CD4-positive, alpha-beta T cell treated with Interleukin-6 for 4 hours (primary cell): ENCODE data around the gene MACROD2.

Experiments
- DNase-seq: peaks from one replicate; pipeline ENCODE4 v3.0.0-alpha.2; 2020; ENCODE audit warnings: mixed read lengths

MACROD2 gene

GRCh38 chr20:14284443-14284842, 289.1 kb downstream of the MACROD2 start:
- no peak for DNase-seq

DNA sequence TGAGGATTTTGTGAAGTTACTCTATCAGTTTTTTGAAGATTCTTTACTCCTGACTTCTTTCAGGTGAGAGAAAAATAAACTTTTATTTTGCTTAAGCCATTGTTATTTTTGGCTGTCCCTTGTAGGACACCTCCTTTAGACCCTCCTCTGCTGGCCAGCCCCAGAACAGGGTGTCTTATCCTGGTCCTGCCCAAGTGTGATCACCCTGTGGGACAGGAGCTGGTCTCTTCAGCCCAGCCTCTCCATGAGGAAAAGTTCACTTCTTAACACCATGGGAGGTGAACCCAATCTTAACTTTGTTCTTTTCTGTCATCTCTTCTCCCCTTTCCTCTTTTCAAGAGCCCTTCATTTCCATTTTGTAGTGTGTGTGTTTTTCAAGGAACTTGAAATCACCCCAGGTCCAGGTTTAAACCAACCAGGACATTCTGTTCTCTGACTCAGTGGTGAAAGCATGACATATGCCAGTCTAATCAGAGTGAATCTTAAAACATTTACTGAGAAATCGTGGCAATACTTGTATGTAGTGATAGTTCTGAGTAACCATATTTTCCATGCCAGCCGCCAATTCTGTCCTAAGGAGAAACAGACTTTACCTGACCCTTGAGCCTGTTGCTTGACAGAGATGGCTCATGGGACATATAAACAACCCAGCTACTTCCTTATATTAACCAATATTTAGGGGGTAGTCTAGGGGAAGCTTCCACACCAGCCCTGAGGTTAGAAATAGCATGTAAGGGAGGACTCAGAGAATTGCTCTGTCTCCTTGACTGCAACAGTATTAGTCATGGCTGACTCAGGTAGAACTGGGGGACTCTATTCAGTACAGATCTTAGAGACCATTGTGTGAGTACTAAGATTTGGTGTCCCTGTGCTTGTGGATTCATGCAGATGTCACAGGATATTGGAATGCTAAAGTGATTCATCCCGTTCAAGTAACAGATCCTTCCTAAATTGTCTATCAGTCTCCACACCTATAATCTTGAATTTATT, 293.3 kb downstream of the MACROD2 start:
- no peak for DNase-seq

DNA sequence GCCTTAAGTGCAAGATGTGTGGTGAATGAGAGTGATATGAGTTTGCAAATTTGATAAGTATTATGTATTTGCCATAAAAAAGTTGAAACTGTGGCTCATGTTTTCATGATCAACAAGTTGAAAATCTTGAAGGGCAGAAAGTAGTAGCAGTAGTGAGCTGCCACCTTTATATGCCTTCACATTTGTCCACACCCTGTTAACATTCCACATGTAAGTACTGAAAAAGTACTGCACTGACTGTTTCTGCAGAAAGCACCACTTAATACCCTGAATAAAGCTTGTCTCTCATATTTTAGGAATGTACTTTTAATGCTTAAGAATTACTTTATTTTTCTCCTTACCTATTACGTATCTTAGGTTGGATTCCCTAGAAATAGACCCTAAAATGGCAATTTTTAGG, 296.2 kb downstream of the MACROD2 start:
- no peak for DNase-seq

DNA sequence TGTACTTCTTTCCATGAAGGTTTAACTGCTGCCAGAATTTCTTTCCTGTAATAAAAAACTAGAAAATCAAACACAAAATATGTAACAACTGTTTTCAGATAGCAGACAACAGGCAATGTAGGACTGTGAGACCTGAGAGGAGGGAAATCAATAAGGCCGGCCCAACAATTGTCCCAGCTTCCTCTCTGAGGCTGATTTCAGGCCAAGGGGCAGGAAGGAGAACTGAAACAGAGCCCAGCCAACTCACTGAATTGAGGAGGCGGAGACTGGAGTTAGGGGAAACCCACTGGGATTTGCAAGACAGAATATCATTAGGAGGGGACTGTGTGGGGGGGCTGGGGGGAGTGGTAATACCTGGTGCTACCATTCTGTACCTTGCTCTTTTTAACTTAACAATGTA, 299.9 kb downstream of the MACROD2 start:
- DNase-seq: no peak

DNA sequence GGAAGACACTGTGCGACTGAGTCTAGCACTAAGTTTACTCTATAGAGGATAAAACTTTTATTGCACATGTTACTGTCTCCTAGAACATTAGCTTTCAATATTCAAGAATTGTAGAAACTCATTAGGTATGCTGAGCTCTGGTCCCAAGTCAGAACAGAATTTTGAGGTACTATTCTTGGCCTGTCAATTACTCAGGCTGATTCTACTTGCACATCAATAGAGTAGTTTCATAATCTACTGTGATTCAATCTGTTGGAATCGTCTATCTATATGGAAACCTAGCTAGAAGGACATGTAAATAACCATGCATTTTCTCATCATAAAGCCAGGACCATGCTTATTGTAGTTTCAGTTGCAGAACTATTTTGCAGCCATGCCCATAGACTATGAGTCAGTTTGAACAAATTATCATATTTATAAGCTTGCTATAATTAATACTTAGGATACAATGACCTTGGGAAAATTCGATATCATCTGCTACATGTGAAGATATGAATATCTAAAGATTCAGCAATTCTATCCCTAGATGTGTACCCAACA, 300.5 kb downstream of the MACROD2 start:
- no peak for DNase-seq

DNA sequence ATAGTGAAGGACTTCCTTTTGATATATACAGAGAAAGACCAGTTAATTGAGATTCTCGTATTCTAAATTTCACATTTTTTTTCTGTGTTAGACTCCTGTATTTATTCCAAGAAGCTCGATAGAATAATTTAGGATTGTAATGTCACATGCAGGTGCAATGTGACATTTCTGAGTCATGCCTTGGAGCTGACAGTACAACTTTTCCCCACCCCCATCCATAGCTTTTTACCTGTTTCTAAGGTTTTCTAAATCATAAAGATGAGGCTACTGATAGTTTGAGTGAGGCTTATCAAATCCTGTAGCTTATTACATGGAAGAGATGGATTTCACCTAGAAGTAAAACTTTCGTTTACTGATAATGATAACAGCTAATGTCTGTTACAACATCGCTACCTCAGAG, 304.5 kb downstream of the MACROD2 start:
- DNase-seq: no peak

DNA sequence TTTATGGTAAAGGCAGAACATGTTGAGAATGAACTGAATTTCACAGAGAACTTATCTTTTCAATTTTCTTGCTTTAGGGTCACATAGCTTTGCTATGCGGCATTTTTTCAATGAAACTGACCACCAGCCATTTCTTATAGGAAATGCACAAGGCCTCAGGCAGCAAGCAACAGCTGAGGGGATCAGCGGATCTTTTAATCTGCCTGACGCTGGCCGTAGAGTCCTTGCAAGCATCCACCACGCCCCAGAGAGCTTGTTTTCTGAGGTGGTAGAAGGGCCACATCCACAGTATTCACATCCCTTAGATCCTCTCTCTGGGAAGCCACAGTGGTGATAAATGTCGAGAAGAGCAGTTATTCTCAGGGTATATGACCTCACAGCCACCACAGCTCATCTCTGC, 307.8 kb downstream of the MACROD2 start:
- DNase-seq: no peak

GRCh38 chr20:14303651-14304050, 308.3 kb downstream of the MACROD2 start:
- DNase-seq: no peak

DNA sequence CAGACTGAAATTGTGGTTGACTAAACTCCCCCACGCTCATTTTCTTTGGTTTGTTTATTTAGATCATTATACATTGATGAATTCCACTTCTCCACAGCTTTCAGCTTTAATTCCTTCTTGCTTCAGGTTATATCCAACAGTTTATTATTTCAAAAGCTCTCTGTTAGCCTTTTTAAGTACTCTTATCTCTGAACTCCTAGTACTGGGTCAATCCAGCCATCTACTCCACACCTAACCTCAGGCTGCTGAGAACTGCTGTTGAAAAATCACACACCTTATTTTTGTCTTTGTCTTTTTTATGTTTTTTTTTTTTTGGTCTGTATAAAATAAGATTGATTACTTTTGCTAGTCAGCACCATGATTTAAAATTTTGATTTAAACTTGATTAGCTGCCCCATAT, 309.2 kb downstream of the MACROD2 start:
- no peak for DNase-seq

- DNase-seq: no peak
Observed at GRCh38 chr20:14307956-14308355, 312.6 kb downstream of the MACROD2 start.

- DNase-seq: no peak
Observed at GRCh38 chr20:14310977-14311627, 315.8 kb downstream of the MACROD2 start.

DNA sequence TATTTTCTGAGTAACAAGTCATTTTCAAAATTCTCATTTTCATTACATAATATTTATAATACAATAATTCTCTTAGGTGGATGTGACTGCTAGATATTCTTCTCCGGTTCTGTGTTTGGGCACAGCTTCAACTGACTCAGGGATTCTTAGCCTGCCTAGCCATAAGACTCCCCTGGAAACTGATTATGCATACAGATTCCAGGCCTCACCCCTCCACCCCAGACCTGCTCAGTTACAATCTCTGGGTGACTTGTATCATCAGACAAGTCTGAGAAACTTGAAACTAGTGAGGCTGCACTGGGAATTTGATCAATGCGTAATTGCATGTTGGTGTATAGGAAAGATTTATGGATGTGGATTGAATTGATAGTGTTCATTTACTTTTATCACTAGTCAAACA, 316.7 kb downstream of the MACROD2 start:
- no peak for DNase-seq

DNA sequence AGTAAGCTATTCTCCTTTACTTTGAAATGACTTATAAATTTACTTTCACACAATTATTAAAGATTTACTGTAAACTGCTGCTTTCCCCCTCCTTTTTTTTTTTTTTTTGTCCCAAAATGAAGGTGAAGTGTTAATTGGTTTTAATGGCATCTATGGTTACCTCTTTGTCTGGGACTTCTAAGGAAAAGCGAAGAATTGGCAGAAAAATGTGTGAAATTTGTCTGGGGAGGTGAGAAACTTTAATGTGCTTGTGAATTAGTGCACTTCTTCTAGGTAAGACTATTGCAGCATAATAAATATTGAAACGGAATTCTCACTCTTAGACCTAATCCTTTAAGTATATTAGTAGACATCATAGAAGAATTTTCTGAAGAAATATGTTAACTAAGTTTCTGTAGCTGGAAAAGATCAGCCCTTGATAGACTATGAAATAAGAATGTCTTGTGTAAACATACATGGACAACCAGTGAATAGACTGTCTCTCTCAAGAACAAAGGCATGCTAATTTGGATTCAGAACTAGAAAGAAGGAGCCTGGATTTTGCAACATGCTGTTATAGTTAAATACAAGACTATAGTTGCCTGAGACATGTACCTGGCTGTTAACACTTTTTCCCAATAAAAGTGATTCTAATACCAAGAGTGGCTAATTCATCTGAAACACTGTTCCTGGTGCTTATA, 318.2 kb downstream of the MACROD2 start:
- no peak for DNase-seq

GRCh38 chr20:14319704-14320103, 324.4 kb downstream of the MACROD2 start:
- DNase-seq: no peak

DNA sequence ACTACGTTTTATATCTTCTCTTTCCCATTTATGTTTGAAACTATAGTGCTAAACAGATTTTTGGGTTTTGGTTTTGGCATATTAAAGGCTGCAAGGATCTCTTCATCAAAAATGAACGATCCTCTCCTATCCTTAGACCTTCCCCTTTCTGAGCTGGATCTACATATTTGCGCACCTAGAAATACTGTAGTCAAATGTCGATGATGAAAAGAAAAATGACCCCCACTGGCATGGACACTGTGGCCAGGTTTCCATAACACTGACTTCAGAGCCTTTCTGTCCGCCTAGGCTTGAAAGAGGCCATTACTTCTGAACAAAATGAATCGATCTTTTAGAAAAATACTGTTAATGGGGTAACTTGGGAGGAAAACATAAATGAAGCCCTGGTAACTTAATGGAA, 336.3 kb downstream of the MACROD2 start:
- no peak for DNase-seq

- no peak for DNase-seq
Observed at GRCh38 chr20:14332866-14333265, 337.6 kb downstream of the MACROD2 start.

DNA sequence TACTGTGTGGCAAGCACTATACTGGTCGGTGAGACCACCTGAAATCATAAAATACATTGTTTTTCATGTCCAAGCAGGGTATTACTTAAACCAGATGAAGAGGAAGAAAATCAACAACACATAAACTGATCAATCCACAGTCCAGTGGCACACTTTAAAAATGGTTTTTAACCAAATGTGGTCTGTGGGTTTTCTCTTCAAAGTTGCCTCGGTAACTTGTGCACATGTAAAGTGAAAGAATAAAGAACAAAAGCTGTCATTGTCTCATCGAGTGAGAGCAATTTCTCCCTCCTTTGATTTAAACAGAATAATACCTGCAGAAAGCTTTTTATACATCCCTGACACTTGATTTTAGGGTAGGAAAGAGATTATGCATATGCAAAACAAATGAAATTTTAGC, 338.4 kb downstream of the MACROD2 start:
- no peak for DNase-seq

DNA sequence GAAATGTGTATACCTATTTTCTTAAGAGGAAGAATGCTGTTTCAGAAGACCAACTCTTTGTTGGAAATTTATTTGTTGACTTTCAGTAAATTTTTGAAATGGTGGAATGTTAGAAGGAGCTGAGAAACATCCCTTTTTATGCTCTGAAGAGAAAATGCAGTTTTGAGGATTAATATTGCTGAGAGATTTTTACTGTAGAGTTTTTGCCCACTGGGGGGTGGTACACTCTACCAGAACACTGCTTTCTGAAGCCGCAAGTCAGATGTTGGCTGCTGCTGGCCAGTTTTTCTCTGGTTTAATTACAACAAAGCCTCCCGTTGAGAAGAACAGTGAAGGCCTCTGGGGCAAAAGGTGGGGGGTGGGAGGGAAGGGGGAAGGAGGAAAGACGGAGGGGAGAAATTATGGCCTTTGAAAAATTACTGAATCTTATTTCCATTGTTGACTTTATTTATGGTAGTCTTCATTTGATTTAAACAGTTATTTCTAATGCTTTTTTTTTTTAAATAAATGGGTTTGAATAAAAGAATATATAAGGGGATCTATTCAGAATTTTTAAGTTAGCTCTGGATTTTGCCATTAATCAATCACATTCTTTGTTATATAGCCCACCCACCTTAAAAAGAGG, 339.1 kb downstream of the MACROD2 start:
- DNase-seq: no peak

GRCh38 chr20:14335052-14335451, 339.7 kb downstream of the MACROD2 start:
- no peak for DNase-seq

GRCh38 chr20:14336686-14337085, 341.4 kb downstream of the MACROD2 start:
- DNase-seq: no peak

DNA sequence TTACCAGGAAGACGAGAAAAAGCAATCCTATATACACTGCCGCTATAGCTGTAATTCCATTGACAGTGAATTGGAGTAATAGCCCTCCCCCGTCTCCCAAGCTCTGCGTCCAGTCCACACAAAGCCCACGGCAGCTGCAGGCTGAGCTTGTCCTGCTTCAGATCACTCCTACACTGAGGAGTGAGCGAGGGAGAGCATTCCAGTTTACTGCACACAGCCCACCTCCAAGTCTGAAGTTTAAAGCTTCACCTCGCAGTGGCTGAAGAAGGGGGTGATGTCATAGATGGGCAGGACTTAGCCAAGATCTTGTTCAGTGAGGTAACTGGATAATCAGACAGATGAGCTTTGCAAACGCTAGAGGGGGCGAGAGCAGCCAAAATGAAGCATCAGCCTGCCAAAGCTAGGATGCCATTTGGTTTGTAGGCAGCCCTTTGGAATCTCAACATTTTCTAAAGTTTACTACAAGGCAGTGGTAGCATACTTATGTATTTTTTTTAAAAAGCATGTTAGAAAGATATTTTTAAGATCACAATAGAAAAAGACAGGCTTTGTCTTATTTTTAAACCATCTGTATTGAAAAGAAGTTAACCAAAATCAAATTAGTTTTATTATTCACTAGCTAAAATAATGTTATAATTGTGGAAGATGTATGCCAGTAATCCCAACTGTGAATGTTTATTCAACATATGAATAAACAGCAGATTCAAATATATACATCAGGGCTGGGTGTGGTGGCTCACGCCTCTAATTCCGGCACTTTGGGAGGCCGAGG, 342.3 kb downstream of the MACROD2 start, which contains the start of gene FLRT3:
Gene FLRT3 (minus strand): TSS at position 213 of the 772 bp plus-strand sequence. CDS start 10,106 bp downstream, outside the sequence.
- no peak for DNase-seq

DNA sequence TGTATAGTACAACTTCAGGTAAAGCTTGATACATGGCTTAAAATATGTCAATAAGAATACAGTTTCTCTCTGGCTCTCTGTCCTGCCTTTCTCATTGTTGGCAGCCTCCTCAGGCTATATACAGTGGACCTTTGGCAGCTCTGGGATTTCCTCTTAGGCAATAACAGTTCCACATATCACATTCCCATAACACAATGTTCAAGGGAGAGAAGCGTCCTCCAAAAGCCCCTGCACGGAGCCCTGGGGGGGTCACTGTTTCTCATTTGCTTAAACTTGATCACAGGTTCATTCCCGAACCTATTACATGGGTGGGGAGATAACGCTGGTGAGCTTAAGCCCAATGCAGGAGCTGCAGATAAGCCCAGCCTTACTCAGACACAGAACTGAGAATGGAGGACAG, 346.5 kb downstream of the MACROD2 start:
- DNase-seq: no peak
